Neural cell (in vitro differentiated cells): Measurements from ENCODE around the gene EMCN. TPM values are rescaled to one million over a fixed set of nuclear protein-coding genes. Genes with fewer than 3 reads are reported as not detected.

Experiments
- H2AFZ ChIP-seq: fragments of 200-600, 300-800 bp; sonication (generic), shearing (Covaris generic); 2 replicates; pipeline ENCODE4 v1.6.0; 2014; ENCODE audit warnings: low read depth, mild to moderate bottlenecking, antibody characterized with exemption, low read length, moderate library complexity
- H3F3A ChIP-seq: fragments of 200-600 bp; shearing (Covaris generic); 2 replicates; pipeline ENCODE4 v1.6.1; 2016; ENCODE audit warnings: mild to moderate bottlenecking, moderate library complexity, mixed read lengths, antibody characterized with exemption, low read length; ENCODE audit not compliant: insufficient read depth, poor library complexity, severe bottlenecking
- H3K27ac ChIP-seq: fragments of 200-600, 300-800 bp; sonication (generic), shearing (Covaris generic); 2 replicates; pipeline ENCODE4 v1.5.1; 2014; ENCODE audit warnings: mild to moderate bottlenecking, low read length, moderate library complexity
- H3K27me3 ChIP-seq: fragments of 300-800, 200-600 bp; sonication (generic), shearing (Covaris generic); 2 replicates; pipeline ENCODE4 v1.6.0; 2014; ENCODE audit warnings: mild to moderate bottlenecking, low read depth, low read length, moderate library complexity; ENCODE audit not compliant: insufficient read depth
- H3K36me3 ChIP-seq: fragments of 300-800, 200-600 bp; sonication (generic), shearing (Covaris generic); 2 replicates; pipeline ENCODE4 v1.5.1; 2014; ENCODE audit warnings: mild to moderate bottlenecking, antibody characterized with exemption, low read length, moderate library complexity; ENCODE audit not compliant: insufficient read depth
- H3K4me2 ChIP-seq: fragments of 300-800, 200-600 bp; sonication (generic), shearing (Covaris generic); 2 replicates; pipeline ENCODE4 v1.6.0; 2014; ENCODE audit warnings: mild to moderate bottlenecking, low read length
- H3K4me3 ChIP-seq: fragments of 300-800, 200-600 bp; sonication (generic), shearing (Covaris generic); 2 replicates; pipeline ENCODE4 v1.5.1; 2014; ENCODE audit warnings: mild to moderate bottlenecking, low read length, moderate library complexity
- H3K79me2 ChIP-seq: fragments of 200-600 bp; shearing (Covaris generic); replicated peaks from 2 replicates; pipeline ENCODE4 v1.6.0; 2014; ENCODE audit warnings: mild to moderate bottlenecking, low read length, moderate library complexity; ENCODE audit not compliant: insufficient read depth
- H3K9ac ChIP-seq: fragments of 300-800, 200-600 bp; sonication (generic), shearing (Covaris generic); 2 replicates; pipeline ENCODE4 v1.6.1; 2016; ENCODE audit warnings: mild to moderate bottlenecking, low read length, mixed read lengths
- H3K9me2 ChIP-seq: fragments of 200-600 bp; shearing (Covaris generic); 2 replicates; pipeline ENCODE4 v1.6.1; 2016; ENCODE audit warnings: mild to moderate bottlenecking, low read length, mixed read lengths; ENCODE audit not compliant: insufficient read depth
- H3K9me3 ChIP-seq: fragments of 200-600, 300-800 bp; sonication (generic), shearing (Covaris generic); 2 replicates; pipeline ENCODE4 v1.6.1; 2016; ENCODE audit warnings: mild to moderate bottlenecking, mixed run types, low read length, moderate library complexity, mixed read lengths
- H4K20me1 ChIP-seq: fragments of 200-600 bp; shearing (Covaris generic); 2 replicates; pipeline ENCODE4 v1.6.1; 2016; ENCODE audit warnings: mild to moderate bottlenecking, mixed run types; ENCODE audit not compliant: insufficient read depth
- CTCF ChIP-seq: fragments of 450-650 bp; IDR thresholded peaks from 2 replicates; pipeline ENCODE4 v1.5.1; 2014; ENCODE audit warnings: antibody characterized with exemption, mild to moderate bottlenecking, moderate library complexity; ENCODE audit not compliant: poor library complexity, severe bottlenecking
- EP300 ChIP-seq: fragments of 450-650 bp; conservative IDR thresholded peaks from 2 replicates; pipeline ENCODE4 v1.6.1; 2014; ENCODE audit warnings: antibody characterized with exemption, mild to moderate bottlenecking, moderate library complexity; ENCODE audit not compliant: poor library complexity, severe bottlenecking
- EZH2 ChIP-seq: fragments of 200-600, 300-800 bp; shearing (Covaris generic), sonication (generic); IDR thresholded peaks from 2 replicates; pipeline ENCODE4 v1.6.1; 2014; ENCODE audit warnings: antibody characterized with exemption, low read length, borderline replicate concordance, mild to moderate bottlenecking; ENCODE audit not compliant: insufficient read depth, poor library complexity, severe bottlenecking
- MXI1 ChIP-seq: fragments of 450-650 bp; conservative IDR thresholded peaks from 2 replicates; pipeline ENCODE4 v1.6.1; 2014; ENCODE audit warnings: antibody characterized with exemption, mild to moderate bottlenecking; ENCODE audit not compliant: poor library complexity, severe bottlenecking
- POLR2AphosphoS5 ChIP-seq: IDR thresholded peaks from 2 replicates; pipeline ENCODE4 v1.6.1; 2012
- RAD21 ChIP-seq: fragments of 450-650 bp; conservative IDR thresholded peaks from 2 replicates; pipeline ENCODE4 v1.6.1; 2014; ENCODE audit warnings: antibody characterized with exemption, mild to moderate bottlenecking, moderate library complexity
- REST ChIP-seq: IDR thresholded peaks from 2 replicates; pipeline ENCODE4 v1.6.1; 2012; ENCODE audit warnings: borderline replicate concordance
- SMC3 ChIP-seq: fragments of 450-650 bp; conservative IDR thresholded peaks from 2 replicates; pipeline ENCODE4 v1.6.1; 2014; ENCODE audit warnings: antibody characterized with exemption, mild to moderate bottlenecking, moderate library complexity; ENCODE audit not compliant: poor library complexity
- TAF1 ChIP-seq: IDR thresholded peaks from 2 replicates; pipeline ENCODE4 v1.6.1; 2012; ENCODE audit warnings: low read depth
- polyA plus RNA-seq: library from polyadenylated mRNA; depleted of rRNA; stranded (reverse); fragments of >200 nt; gene quantifications from 2 replicates; pipeline ENCODE4 v1.2.3, GENCODE V29; 2014

The EMCN gene
- polyA plus RNA-seq, 1 donor from 2014 or later = 0.77 TPM

GRCh38 chr4:100548200-100548560 is 30.4 kb upstream of the EMCN start:
- no peaks in the 10 kb centered on the region for H3K9me2 ChIP-seq
- no peaks in the 10 kb centered on the region for H3K9me3 ChIP-seq
- no peak overlapping the region for H3K27ac ChIP-seq
- no peak for TF ChIP-seq SMC3
- TF ChIP-seq CTCF = no peak
- H3F3A ChIP-seq = no peaks in the 10 kb centered on the region
- no peaks in the 10 kb centered on the region for H3K36me3 ChIP-seq
- no peak overlapping the region for H3K9ac ChIP-seq
- H3K27me3 ChIP-seq = no peaks in the 10 kb centered on the region
- no peak overlapping the region for H3K4me2 ChIP-seq
- H3K4me3 ChIP-seq = no peak overlapping the region
- H4K20me1 ChIP-seq = no peaks in the 10 kb centered on the region
- H2AFZ ChIP-seq = no peak overlapping the region
- no peaks in the 10 kb centered on the region for H3K79me2 ChIP-seq

- no peaks in the 10 kb centered on the region for H3F3A ChIP-seq
- H3K79me2 ChIP-seq = no peaks in the 10 kb centered on the region
- no peak for TF ChIP-seq EP300
- no peak for TF ChIP-seq POLR2AphosphoS5
- TF ChIP-seq CTCF = no peak
- no peak for TF ChIP-seq MXI1
- TF ChIP-seq REST = no peak
- TF ChIP-seq RAD21 = no peak
- no peak for TF ChIP-seq TAF1
- TF ChIP-seq EZH2 = no peak
- TF ChIP-seq SMC3 = no peak
- H3K9ac ChIP-seq = no peak overlapping the region
- H3K36me3 ChIP-seq = no peaks in the 10 kb centered on the region
- no peak overlapping the region for H3K4me2 ChIP-seq
- no peaks in the 10 kb centered on the region for H4K20me1 ChIP-seq
- H3K27ac ChIP-seq = no peak overlapping the region
- no peaks in the 10 kb centered on the region for H3K9me3 ChIP-seq
- no peak overlapping the region for H3K4me3 ChIP-seq
- H2AFZ ChIP-seq = no peak overlapping the region
- no peaks in the 10 kb centered on the region for H3K27me3 ChIP-seq
- no peaks in the 10 kb centered on the region for H3K9me2 ChIP-seq
Observed at GRCh38 chr4:100547541-100548199, 29.8 kb upstream of the EMCN start.
